Fibroblast of peridontal ligament (primary cell): ENCODE measurements around the gene MVP.

Experiments used
- DNase-seq: peaks from one replicate; pipeline ENCODE4 v3.0.0-alpha.2; 2010; ENCODE audit errors: extremely low read depth

Gene MVP

DNA sequence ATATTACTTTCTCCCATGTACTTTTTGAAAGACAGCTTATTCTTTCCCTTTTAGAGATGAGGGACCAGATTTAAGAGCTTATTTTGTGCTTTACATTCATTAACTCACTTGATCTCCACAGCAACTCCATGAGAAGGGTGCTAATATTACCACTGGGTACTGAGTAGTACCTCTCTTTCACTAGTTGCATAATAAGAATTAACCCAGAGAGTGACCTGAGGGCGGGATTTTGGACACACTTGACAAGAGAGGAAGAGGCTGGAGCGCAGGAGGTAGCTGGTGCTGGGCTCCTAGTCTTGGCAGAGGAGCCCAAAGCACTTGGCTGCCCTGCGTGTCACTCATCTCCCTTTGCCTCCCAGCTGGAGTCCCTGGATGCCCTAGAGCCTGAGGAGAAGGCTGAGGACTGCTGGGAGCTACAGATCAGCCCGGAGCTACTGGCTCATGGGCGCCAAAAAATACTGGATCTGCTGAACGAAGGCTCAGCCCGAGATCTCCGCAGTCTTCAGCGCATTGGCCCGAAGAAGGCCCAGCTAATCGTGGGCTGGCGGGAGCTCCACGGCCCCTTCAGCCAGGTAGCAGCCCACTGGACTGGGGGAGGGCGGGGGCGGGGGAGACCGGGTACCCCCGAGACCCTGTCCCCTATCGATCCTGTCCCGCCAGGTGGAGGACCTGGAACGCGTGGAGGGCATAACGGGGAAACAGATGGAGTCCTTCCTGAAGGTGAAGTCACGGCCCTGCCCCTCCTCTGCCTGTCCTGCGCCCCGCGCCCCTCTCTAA lies 15.6 kb upstream of the MVP start:
- DNase-seq = no peak

DNA sequence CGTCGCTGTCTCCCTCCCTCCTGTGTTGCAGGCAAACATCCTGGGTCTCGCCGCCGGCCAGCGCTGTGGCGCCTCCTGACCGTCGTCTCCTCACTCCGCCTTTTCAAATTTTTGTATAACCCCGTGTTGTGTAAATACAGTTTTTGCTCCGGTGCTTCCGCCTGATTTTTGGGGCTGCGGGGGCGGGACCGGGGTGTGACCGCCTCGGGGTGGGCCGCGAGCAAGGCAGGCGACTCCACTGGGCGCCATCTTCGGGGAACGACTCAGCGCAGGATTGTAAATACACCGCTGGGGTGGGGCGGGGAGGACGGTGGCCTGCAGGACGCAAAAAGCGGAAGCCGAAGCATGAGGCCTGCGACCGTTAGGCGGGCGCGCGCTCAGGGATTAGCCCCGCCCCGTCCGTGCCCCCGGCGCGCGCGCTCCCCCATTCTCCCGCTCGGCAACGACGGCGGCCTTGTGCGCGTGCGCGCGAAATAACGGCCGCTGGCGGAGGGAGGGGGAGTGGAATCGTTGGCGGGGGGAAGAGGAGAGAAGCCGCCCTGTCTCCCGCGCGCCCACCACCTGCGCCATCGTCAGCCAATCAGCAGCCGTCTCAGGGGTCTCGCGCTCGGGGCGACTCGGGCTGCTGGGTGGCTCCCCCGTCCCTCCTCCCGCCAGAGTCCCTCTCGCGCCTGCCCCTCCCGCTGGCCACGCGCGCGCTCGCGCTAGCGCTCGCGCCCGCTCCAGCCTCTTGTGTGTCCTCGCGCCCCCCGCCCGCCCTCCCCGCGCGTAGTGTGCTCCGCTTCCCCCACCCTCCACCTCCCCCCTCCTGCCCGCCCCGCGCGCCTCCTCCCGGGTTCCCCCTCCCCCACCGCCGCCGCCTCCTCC lies 14.8 kb upstream of the MVP start:
- DNase-seq = peak; percentile 95

DNA sequence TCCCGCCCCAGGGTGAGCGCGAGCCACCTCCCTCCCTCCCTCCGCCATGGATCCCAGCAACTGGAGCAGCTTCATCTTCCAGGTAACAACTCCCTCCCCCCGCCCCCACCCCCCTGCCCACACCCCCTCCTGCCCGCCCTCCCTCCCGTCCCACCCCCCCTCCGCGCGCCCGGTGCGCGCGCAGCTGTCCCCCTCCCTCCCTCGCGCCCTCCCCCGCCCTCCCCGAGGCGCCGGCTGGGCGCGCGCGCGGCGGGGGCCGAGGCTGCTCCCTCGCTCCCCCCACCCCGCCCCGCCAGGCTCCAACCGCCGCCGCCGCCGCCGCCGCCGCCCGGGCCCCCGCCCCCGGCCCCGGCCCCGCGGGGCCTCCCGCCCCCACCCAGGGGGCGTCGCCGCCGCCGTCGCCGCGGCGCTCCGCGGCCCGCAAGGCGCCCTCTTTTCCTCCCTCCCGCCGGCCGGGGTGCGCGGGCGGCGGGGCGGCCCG lies 14.1 kb upstream of the MVP start, which contains the start of gene MAZ:
Gene MAZ, plus strand, starts transcription at position 431 of the 481 bp plus-strand sequence. CDS start 173 bp downstream, outside the sequence.
- DNase-seq = no peak

DNA sequence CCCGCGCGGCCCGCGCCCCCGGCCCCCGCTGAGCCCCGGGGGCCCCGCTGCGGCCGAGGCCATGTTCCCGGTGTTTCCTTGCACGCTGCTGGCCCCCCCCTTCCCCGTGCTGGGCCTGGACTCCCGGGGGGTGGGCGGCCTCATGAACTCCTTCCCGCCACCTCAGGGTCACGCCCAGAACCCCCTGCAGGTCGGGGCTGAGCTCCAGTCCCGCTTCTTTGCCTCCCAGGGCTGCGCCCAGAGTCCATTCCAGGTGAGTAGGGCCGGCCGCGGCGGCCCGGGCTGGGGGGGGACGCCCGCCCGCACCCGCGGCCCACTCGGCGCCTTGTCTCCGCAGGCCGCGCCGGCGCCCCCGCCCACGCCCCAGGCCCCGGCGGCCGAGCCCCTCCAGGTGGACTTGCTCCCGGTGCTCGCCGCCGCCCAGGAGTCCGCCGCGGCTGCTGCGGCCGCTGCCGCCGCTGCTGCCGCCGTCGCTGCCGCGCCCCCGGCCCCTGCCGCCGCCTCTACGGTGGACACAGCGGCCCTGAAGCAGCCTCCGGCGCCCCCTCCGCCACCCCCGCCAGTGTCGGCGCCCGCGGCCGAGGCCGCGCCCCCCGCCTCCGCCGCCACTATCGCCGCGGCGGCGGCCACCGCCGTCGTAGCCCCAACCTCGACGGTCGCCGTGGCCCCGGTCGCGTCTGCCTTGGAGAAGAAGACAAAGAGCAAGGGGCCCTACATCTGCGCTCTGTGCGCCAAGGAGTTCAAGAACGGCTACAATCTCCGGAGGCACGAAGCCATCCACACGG lies 13.4 kb upstream of the MVP start:
- DNase-seq = no peak

DNA sequence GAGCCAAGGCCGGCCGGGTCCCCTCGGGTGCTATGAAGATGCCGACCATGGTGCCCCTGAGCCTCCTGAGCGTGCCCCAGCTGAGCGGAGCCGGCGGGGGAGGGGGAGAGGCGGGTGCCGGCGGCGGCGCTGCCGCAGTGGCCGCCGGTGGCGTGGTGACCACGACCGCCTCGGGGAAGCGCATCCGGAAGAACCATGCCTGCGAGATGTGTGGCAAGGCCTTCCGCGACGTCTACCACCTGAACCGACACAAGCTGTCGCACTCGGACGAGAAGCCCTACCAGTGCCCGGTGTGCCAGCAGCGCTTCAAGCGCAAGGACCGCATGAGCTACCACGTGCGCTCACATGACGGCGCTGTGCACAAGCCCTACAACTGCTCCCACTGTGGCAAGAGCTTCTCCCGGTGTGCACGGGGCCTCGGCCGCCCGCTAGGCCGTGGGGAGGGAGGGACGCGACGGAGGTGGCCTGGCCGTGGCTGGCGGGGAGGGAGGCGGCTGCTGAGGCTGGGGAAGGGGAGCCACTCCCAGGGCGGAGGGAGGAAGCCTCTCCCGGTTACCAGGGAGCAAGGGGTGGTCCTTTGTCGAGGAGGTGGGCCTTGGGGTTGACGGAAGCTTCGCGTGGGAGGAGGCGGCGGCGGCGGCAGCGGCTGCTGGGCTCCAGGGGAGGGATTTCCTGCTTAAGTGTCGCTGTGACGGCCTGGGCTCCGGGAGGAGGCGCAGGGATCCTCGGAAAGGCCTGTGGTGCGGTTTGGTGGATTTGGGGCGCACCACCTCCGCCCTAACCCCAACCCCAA lies 12.6 kb upstream of the MVP start:
- DNase-seq = peak; percentile 90

DNA sequence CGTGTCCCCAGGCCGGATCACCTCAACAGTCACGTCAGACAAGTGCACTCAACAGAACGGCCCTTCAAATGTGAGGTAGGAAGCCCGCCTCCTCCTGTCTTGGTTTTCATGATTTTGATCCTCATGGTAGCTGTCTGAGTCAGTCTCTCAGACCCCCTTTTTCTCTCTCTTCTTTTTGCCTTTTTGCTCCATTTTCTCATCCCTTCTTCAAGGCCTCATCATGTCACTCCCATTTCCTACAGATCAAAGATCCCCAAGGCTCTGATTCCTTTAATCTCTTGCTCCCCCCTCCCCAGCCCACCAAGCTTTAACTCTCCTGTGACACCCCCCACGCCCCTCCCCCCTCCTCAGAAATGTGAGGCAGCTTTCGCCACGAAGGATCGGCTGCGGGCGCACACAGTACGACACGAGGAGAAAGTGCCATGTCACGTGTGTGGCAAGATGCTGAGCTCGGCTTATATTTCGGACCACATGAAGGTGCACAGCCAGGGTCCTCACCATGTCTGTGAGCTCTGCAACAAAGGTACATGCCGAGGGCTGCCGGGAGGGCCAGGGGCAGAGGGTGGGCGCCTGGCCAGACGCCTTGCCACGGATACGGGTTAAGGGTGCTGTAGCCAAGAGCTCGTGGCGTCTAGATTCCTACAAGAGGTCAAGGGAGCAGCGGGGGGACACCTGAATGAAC lies 11.9 kb upstream of the MVP start:
- DNase-seq = no peak

DNA sequence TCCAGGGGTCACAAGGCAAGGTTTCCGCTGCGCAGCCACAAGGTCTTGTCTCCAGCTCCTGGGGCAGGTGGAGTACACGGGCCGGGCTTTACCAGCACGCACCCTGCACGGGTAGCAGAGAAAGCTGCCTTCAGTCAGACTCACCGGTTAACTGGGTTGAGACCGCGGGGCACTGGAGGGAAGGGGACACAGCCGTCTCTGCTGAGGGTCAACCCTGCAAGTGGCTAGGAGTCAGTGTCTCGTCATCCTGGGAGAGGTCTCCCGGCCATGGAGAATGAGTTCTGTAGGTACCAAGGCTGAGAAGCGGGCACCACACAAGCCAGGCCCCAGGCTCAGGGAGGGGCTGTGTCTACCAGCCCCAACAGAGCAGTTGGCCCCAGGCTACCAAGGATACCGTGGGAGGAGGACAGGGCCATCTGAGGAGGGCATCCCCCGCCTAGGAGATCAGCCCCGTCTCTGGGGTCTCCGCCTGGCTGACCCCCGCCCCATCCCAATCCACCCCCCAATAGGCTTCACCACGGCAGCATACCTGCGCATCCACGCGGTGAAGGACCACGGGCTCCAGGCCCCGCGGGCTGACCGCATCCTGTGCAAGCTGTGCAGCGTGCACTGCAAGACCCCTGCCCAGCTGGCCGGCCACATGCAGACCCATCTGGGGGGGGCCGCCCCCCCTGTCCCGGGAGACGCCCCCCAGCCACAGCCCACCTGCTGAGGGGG lies 11.1 kb upstream of the MVP start:
- no peak for DNase-seq

DNA sequence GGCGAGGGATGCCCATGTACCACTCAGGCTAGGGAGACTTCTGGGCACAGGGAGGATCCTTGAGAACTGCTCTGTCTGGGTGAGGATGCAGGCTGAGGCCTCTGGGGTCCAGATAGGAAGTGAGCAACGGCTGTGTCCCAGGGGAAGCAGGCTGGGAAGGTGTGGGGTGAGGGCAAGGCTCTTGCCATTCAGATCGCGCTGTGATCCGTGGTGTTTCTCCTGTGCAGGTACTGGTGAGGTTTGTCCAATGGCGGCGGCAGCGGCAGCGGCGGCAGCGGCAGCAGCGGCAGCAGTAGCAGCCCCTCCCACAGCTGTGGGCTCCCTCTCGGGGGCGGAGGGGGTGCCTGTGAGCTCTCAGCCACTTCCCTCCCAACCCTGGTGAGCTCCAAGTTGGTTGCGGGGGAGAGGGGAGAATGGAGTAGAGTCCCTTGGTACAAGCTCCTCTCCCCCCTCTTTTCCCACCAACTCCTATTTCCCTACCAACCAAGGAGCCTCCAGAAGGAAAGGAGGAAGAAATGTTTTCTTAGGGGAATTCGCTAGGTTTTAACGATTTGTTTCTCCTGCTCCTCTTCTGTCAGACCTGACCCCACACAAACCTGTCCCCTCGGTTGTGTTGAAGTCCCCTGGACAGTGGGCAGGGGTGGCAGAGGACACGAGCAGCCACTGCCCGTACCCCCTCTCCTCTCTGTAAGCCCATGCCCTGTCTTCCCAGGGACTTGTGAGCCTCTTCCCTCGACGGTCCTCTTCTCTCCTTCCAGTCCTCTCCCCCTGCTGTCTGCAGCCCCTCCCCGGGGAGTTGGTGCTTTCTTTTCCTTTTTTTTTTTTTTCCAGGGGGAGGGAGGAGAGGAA lies 10.2 kb upstream of the MVP start:
- no peak for DNase-seq

DNA sequence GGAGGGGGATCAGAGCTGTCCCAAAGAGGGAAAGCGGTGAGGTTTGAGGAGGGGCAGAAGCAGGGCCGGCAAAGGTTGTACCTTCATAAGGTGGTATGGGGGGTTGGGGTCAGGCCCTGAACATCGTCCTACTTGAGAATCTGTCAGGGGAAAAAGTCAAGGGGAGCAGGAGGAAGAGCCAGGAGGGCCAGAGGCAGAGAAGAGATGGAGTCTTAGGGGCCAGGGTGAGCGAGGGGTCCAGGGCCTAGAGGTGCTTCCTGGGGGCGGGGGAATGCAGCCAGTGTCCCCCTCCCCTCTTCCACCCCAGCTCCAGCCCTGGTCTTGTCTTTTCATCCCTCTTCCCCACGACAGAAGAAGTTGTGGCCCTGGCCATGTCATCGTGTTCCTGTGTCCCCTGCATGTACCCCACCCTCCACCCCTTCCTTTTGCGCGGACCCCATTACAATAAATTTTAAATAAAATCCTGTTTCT lies 9.5 kb upstream of the MVP start:
- DNase-seq = no peak

DNA sequence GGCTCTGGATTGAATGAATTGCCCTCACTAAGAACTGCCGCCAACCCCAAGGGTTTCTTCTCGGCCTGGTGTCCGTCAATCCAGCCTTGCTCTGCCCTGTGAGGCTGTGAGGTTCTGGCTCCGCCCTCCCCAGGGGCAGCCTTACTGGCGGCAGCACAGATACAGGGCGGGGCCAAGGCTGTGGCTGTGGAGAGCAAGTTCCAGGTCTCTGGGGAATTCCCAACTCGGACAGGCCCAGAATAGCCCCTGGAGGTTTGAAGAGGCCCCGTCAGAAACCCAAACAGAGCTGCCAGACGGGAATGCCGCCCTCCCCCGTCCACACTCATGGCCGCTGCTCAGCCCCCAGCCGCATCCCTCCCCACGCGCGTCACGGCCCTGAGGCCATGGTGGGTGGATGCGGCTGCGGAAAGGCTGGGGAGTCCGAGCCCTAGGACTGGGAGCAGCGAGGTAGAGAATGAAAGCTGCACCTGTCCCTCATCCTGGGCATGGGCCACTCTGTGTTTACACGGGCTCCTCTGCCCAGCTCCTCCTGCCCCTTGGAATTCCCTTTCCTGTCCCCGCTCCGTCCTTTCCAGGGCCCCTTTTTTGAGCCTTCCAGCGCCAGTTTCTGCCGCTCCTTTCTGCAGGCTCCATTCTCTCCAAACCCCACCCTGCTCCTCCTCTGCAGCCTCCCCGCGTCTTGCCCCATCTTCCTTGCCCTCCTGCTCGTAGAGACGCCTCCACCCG lies 8.9 kb upstream of the MVP start:
- peak; percentile 96 for DNase-seq

DNA sequence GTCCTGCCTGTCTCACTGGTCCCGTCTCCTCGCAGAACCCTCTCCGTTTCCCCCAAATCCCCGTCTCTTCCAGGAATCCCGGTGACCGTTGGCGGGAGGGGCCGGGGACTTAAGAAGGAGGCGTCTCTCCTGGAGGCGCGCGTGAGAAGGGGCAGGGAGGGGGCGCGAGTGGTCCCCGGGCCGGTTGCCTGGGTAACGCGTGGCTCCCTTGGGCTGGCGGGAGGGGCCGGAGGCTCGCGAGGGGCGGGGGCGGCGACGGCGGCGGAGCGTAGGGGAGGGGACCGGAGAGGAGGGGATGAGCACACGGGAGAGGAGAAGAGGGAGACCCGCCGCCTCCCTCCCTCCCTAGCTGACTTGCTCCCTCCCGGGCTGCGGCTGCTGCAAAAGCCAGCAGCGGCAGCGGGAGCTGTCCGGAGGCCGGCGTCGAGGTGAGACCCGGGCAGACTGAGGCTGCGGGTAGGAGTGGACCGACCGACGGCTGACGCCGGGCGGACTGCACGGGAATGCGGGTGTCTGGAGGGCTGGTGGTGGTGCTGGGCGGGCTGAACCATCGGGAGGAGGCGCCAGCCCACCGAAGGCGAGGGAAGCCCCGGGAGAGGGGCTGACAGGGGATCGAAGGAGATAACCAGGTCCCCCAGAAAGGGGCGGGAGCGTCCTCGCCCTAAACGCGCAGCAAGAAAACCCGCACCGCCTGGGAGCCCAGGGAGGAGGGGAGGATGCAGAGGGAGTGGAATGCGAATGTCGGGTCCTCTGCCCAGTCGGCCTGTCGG lies 8.2 kb upstream of the MVP start, which contains the start of gene PRRT2:
Gene PRRT2, plus strand, starts transcription at position 298 of the 770 bp plus-strand sequence. CDS start 862 bp downstream, outside the sequence.
- DNase-seq = peak; percentile 49

DNA sequence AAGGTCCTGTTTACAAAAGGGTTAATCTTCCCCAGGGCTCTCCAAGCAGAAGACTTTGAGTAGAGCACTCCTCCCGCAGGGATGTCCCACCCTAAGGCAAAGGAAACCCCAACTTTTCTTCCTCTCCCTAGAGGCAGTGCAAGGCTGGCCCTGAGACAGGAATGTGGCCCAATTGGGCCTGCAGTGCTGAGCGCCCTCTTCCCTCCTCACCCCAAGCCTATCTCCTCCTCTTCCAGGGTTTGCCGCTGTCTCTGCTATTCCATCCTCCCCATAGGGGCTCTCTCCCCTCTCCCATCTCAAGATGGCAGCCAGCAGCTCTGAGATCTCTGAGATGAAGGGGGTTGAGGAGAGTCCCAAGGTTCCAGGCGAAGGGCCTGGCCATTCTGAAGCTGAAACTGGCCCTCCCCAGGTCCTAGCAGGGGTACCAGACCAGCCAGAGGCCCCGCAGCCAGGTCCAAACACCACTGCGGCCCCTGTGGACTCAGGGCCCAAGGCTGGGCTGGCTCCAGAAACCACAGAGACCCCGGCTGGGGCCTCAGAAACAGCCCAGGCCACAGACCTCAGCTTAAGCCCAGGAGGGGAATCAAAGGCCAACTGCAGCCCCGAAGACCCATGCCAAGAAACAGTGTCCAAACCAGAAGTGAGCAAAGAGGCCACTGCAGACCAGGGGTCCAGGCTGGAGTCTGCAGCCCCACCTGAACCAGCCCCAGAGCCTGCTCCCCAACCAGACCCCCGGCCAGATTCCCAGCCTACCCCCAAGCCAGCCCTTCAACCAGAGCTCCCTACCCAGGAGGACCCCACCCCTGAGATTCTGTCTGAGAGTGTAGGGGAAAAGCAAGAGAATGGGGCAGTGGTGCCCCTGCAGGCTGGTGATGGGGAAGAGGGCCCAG lies 7.3 kb upstream of the MVP start:
- DNase-seq = no peak

DNA sequence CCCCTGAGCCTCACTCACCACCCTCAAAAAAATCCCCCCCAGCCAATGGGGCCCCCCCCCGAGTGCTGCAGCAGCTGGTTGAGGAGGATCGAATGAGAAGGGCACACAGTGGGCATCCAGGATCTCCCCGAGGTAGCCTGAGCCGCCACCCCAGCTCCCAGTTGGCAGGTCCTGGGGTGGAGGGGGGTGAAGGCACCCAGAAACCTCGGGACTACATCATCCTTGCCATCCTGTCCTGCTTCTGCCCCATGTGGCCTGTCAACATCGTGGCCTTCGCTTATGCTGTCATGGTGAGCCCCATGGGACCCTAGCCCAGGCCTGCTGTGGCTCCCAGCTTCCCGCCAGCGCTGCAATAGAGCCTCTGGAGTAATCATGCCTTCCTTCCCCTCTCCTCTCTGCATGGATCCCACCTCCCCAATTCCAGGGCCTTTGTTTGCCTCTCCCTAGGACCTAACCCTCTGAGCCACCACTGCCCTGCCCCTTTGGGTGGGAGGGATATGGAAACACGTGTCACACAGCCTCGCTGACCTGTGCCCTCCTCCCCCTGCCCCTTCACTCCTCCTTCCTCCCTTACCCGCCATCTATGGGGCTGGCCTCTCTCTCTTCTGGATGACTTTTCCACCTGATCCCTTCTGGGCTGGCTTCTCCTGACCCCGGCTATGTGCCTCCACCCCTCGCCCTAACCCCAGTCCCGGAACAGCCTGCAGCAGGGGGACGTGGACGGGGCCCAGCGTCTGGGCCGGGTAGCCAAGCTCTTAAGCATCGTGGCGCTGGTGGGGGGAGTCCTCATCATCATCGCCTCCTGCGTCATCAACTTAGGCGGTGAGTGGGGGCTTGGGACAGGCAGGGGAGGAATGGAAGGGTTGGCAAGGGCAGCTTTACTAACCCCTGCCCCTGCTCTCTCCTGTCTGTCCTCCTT lies 6.4 kb upstream of the MVP start:
- no peak for DNase-seq

DNA sequence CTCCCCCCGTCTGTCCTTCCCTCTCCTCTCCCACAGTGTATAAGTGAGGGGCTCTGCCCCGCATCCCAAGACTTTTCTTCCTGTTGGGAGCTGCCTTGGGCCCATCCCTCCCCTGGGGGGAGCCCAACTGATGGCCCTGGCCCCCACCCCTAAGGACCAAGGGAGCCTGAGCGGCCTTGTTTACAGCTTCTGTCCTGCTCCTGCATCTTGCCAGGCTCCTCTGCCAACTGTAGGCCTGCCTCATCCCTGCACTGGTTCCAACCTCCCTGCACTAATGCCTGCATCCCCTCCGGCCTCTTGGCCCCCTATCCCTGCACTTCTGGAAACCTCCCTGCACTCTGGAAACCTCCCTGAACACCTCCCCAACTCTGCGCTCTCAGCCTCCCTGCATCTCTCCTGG lies 5.7 kb upstream of the MVP start:
- no peak for DNase-seq
